ENCODE results near the gene UBN2. TPM values are rescaled to one million over a fixed set of nuclear protein-coding genes. Genes with fewer than 3 reads are reported as not detected.

Gene UBN2
- total RNA-seq, 1 donor from 2014 or later: 5.0 TPM

- Histone ChIP-seq H3K27me3 (ENCODE audit: control insufficient read depth, insufficient read depth, low read length) (no peaks in the 10 kb centered on the region), H3K36me3 (ENCODE audit: control insufficient read depth, insufficient read depth, low read length) (no peaks in the 10 kb centered on the region), H3K4me3 (ENCODE audit: low read depth, low read length) (no peak overlapping the region)
- no peak for FAIRE-seq
- TF ChIP-seq CTCF (IDR thresholded peaks at IDR 0.05; ENCODE audit: insufficient read depth, low read length, severe bottlenecking): no peak
- DNase-seq (ENCODE audit: low read depth): peak; percentile 17
These were observed 124.3 kb downstream of the UBN2 start for GRCh38 chr7:139355320-139355719.

Other genes with a start within 250 kb of the UBN2 start
- gene KIAA1549, start 249.8 kb upstream of the UBN2 start, total RNA-seq: 0.13 and 0.26 TPM in 2 replicates
- 6.3 and 11.1 TPM in 2 replicates for gene ZC3HAV1L, start 195.2 kb upstream of the UBN2 start, total RNA-seq
- gene ZC3HAV1, start 121.5 kb upstream of the UBN2 start, total RNA-seq: 10.6 and 11.3 TPM in 2 replicates
- 1.6 and 7.0 TPM in 2 replicates for gene FMC1, start 110.1 kb downstream of the UBN2 start, total RNA-seq
- 52.7 and 71.9 TPM in 2 replicates for gene LUC7L2, start 128.7 kb downstream of the UBN2 start, total RNA-seq

All from bronchial epithelial cell (primary cell).